ENCODE data around the gene FGD6.
A peak's percentile ranks its signal among the peaks of the same experiment; 100 is the strongest.
"Not testable (repeated sequence)": the region's sequence is repeated elsewhere in the genome, so short reads cannot be mapped to it uniquely, and the experiment has no call there.

FGD6 gene

DNA sequence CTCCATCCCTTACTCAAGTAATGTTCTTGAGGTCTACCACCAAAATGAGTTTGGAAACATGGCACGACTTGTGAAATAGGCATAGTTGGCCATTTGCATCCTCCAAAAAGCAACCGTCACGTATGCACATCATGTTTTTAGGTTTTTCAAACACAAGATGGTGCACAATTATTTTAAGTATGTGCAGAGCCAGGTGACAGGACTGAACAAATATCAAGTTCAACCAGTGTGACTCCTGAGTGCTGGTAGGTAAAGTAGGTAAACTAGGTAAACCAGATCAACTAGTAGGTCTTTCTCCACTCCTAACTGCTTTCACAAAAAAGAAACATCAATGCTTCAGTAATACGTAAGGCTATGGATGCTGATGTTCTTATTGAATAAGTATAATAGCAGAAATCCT, 39.1 kb downstream of the FGD6 start:
- no peak for DNase-seq (ENCODE audit: low spot score)

DNA sequence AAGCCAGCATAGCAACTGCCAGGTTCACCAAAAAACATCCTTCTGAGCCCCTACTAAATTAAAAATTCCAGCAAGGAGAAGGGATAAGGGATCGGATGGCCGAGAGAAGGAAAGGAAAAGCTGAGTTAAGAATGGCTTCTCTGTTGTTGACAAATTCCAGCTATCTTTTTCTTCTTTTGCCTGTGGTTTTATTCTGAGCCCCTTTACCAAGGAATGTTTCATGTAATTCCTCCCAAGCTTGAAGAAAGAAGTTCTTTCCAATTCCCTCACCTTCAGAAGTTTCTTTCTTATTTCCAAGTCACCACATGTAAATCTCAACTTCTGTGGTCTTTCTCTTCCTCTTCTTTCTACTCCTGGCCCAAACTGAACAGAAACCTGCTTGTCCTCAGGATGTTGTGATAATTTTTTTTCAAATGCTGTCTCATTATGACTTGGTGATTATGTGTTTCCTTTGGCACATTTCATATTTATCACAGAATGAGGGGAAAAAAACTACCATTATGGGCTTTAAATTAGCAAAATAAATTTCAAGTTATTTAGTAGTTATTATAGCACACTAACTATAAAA, 40.0 kb downstream of the FGD6 start:
- DNase-seq (ENCODE audit: low spot score), result no peak

DNA sequence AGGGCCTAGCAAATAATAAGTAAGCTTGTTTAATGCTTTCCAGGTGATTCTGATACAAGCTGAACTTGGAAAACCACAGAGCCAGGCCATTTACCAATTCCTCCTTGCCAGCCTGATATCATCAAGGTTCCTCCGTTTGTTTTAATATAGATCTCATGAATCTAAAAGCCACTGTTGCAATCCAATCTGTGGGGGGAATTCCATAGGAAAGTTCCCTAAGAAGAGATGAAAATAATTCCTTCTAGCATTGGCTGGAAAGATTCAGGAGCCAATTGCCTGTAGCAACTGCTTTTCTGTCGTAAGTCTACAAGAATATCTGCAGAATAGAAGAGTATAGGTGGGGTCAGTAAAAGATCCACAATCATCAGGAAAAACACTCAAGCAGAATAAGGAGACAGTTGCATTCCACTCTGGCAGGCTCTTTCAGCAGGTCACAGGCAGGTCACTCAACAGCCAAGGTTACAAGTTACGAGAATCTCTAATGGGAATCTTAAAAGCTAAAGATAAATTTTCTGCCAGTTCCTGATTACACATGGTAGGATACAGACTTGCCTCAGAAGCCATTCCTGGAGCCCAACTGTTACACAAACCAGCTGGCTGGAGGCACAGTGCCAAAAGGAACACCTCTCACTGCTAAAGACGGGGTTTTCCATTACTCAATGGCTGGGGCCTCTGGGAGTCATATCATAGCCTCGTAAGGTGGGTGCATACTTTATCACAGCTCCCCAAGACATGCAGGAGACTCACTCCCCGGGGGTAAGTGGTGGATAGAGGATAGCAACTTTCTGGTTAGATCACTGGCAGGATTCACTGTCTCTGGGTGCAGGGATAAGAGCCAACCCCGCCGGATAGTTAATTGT, 43.6 kb downstream of the FGD6 start:
- DNase-seq (ENCODE audit: low spot score), result no peak

DNA sequence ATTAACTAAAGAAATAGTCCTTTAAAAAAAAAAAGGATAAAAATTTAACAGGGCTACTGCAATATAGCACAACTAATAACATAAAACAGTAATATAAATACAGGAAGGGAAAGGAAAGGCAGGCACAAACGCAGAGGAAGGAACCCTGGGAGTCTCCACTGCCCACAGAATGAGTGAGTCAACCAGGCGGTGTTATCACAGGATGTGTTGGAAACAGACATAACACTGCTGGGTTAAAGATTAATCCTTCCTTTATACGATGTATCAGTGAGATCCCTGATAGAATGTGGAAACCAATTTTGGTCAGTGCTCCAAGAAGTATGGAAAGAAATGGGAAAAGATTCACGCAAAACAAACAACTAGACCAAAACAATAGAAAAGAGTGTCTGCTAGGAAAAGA, 47.9 kb downstream of the FGD6 start:
- DNase-seq (ENCODE audit: low spot score), result peak; percentile 22

DNA sequence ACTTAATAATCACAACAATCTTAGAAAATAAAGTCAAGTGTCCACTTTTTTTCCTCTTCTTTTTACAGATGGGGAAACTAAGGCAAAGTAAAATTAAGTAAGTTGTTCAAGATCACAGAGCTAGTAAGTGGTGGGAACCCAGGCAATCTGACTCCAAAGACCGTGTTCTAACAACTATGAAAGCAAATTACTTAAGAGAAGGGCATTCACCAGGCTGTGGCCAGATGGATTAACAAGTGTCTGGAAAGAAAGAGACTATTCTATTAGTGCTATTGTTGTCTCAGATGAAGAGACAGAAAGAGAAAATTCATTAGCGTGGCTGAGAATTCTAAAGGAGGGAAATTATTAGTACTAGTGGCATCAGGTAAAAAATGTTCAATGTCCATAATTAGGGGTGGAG, 48.5 kb downstream of the FGD6 start:
- DNase-seq (ENCODE audit: low spot score), result no peak

DNA sequence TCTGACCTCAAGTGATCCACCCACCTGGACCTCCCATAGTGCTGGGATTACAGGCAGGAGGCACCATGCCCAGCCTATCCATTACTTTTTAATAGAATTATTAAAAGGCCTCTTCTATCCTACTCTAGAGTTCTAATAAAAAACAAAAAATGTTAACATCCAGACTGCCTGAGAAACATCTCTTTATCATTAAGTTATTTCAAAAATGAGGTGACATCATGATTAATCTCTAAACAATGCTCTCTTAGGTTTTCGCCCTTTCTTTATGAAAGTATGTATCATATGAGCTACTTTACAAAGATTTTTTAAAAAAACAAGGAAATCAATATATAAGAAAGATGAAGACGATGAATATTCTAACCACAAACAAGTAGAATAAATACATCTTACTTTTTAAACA, 52.6 kb downstream of the FGD6 start:
- no peak for DNase-seq (ENCODE audit: low spot score)

DNA sequence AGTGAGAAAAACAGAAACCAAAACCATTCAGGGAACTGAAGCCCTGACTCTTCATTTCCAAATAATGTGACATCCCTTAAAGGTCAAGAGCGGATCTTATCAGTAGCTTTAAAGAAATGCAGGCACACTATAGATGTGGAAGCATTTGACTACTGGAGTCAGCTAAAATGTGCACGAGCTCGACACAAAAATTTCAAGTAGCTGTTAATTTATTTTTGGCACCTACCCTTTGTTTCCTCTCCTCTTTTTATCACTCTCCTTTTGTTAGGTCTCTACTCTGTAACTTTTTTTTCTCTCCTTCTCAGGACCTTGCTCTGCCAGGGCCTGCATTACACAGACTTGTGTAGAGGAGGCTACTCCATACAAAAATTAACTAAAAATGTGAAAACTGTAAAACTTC, 58.3 kb downstream of the FGD6 start:
- no peak for DNase-seq (ENCODE audit: low spot score)

DNA sequence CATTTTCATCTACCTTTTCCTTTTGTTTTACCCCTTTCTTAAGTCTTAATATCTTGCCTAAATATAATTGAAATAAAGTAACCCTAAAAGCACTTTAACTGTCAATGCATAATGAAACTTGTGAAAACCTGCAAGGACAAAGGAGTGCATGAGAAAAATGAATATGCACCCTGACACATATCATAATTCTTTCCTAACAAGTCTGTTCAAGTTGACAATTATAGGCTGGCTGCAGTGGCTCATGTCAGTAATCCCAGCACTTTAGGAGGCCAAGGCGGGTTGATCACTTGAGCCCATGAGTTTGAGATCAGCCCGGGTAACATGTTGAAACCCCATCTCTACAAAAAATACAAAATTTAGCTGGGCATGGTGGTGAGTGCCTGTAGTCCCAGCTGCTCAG, 65.4 kb downstream of the FGD6 start:
- no peak for DNase-seq (ENCODE audit: low spot score)

DNA sequence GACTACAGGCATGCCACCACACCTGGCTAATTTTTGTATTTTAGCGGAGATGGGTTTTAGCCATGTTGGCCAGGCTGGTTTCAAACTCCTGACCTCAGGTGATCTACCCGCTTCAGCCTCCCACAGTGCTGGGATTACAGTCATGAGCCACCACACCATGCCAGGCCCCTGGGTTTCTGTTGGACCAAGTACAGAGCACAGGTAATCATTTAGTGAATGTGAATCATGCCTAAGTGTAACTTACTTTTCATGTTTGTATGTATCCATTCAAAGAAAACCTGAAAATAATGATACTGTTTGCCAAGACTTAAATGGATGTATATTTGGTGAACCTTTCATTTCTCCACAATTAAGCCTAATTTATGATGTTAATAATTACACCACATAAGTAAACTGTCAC, 65.9 kb downstream of the FGD6 start:
- no peak for DNase-seq (ENCODE audit: low spot score)

DNA sequence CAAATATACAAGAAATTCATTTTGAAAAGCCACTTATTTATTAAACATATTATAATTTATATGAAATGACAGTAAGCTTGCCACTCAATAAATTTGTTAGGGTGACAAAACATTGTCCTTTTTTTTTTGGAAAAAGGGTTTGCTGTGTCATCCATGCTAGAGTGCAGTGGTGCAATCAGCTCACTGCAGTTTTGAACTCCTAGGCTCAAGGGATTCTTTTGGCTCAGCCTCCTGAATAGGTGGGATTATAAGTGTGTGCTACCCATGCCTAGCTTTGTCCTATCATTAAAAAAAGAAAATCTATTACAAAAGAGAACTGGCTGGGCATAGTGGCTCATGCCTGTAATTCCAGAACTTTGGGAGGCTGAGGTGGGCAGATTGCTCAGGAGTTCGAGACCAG, 66.8 kb downstream of the FGD6 start:
- no peak for DNase-seq (ENCODE audit: low spot score)

DNA sequence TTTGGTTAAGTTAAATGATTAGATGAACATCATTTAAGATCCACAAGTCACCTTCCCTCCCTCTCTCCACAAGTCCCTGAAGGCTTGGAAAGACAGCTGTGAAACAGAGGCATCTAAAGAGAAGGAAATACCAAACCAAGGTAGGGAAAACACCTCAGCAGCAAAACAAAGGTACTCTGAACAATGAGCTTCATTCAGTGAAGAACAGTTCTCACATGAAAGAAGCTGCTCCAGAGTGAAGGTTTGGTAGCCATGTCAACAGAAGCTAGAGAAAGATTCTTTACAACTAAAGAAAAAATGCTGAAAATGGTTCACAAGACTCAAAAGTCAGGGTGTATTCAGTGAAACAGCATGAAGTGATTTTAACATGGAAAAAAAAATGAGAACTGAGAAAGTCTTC, 69.4 kb downstream of the FGD6 start:
- no peak for DNase-seq (ENCODE audit: low spot score)

DNA sequence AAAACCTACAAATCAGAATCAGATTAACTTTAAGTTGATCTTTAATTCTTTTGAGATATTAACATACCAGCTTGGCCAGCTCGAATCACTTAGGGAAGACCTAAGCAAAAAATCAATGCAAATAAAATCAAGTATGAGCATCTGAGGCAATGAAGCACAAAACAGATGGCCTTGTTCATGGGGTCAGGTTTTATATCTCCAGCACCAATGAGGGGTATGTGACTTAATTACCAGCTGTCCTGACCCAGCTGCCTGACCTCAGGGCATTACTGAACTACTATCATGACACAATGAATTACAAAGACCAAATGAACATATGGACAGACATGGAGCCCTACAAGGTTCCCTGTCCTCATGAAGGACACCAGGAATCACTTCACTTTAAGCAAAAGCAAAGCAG, 70.5 kb downstream of the FGD6 start:
- DNase-seq (ENCODE audit: low spot score), result no peak

DNA sequence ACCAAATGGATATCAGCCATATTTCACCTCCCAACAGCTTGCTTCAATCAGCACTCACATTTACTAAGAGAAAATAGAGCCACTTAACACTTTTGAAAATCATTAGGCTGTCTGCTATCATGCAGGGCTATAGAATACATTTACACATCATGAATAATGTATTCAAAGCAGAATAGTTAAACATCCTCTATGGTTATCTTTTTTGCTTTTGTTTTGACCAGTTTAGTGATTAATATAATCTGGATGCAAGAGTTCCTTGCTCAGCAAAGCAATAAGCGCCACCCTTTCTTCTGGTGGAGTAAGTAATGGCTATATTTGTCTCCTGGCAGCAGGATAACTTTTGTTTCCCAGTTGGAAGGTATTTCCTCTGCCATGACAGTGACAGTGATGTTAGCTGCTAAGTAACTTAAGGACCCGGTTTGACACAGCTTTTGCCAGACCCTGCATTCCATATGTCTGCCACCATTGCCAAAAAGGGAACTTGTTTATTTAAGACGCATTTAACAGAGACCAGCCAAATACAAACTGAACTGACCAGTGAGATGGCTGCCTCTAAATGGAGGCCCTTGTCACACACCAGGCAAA, 73.6 kb downstream of the FGD6 start:
- DNase-seq (ENCODE audit: low spot score), result no peak

DNA sequence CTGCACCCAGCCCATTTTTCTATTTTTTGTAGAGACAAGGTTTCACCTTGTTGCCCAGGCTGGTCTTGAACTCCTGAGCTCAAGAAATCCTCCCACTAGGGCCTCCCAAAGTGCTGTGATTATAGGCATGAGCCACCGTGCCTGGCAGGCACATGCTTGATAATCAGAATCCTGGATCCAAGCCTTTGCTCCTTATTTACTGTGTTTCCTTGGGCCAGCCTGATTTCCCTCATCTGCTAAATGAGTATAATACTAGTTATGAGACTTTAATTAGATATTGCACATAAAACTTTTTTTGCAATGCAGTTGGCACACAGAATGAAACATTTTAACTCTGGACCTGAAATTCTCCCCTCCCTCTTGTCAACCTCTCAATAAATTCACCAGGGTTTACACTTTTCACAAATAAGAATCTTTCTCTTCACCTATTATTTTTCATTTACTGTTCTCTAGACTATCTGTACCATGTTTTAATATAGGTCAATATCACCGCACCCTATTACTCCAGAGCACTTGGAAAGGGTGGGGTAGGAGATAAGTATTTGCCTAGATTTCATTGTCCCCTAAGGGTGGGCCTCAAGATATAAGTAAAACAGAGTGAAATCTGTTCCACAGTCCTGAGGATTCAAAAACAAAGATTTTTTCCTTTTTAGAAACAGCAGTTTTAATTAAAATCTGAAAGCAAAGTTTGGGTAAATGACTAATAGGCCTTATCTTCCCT, 74.7 kb downstream of the FGD6 start:
- no peak for DNase-seq (ENCODE audit: low spot score)

DNA sequence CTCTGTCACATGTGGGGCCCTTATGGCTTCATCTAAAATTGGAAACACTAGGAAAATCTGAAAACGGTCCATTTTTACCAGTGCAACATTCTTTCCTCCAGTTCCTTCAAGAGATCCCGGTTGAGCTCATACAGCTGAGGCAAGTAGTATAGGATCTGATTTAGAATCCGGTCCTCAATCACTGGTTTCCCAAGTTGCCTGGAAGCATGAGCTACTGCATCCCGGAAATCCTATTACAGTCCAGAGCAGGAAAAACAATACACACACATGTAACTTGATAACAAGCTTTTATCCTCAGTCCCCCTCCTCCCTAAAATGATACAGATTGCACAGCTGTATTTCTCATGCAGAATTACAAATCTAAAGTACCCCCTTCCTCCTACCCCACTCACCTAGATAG, 76.0 kb downstream of the FGD6 start:
- no peak for DNase-seq (ENCODE audit: low spot score)

DNA sequence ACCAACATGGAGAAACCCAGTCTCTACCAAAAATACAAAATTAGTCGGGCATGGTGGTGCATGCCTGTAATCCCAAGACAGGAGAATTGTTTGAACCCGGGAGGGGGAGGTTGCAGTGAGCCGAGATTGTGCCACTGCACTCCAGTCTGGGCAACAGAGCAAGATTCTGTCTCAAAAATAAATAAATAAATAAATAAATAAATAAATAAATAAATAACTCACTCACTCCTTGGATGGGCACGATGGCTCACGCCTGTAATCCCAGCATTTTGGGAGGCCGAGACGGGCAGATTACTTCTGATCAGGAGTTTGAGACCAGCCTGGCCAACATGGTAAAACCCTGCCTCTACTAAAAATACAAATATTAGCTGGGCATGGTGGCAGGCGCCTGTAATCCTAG, 79.2 kb downstream of the FGD6 start:
- DNase-seq (ENCODE audit: low spot score), result not testable (repeated sequence)

DNA sequence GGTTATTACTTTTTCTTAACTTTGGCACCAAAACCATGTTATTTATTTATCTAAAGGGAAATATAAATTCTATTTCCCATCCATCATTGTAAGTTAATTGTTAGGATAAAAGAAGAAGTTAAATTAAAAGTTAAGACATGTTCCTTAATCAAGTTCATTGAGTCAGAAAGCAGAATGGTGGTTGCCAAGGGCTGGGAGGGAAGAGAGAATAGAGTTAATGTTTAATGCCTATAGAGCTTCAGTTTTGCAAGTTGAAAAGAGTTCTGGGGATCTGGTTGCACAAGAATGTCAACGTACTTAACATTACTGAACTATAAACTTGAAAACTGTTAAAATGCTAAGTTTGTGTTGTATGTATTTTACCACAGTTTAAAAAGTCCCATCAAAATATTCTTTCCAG, 80.7 kb downstream of the FGD6 start:
- no peak for DNase-seq (ENCODE audit: low spot score)

DNA sequence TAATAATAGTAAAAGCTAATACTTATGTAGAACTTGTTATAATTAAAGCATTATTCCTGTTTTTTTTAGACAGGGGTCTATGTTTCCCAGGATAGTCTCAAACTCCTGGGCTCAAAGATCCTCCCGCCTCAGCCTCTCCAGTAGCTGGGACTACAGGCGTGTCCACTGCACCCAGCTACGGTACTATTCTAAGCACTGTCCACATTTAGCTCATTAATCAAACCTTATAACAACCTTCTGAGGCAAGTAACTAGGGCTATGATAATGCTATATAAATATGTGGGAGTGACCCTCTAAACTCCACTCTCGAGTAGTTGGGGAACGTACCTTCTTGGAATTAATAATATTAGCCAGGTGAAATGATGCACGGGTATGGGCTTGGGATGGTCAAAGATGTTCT, 83.2 kb downstream of the FGD6 start:
- DNase-seq (ENCODE audit: low spot score), result no peak

DNA sequence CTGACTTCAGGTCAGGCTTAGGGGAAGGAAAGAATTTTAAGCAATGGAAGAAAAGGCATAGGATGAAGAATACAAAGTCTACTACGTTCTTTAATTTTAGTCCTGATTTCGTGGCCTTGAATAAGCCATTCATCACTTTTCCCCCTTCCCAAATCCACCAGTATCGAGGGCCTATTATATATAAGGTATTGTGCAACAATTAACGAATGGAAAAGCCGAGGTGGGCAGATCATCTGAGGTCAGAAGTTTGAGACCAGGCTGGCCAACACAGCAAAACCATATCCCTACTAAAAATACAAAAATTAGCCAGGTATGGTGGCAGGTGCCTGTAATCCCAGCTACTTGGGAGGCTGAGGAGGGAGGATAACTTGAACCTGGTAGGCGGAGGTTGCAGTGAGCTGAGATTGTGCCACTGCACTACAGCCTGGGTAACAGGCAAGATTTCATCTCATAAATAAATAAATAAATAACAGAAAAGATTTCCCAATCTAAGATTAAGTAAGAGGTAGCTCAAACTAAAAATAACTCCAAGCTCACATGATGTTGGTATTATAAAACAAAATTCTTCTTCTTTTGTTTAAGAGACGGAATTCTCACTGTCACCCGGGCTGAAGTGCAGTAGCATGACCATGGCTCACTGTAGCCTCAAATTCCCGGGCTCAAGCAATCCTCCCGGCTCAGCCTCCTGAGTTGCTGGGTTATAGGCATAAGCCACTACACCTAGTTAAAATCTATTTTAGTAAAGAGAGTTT, 85.5 kb downstream of the FGD6 start:
- DNase-seq (ENCODE audit: low spot score), result no peak

DNA sequence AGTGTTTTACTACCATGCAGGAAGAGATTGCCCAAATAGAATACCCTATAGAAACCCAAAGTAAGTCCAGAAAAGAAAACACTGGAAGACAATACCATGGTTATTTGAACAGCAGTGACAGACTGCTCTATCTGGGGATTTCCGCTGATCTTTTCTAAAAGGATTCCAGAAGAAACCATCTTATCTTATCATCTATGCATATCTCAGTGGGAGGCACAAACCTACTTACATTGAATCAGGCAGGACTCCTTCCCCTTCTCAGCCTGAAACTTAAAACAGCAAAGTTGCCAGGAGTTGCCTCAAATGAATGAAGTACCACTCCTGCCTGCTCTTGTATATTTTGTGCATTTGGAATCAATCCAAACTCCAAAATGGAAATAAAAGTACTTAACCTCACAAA, 87.2 kb downstream of the FGD6 start:
- no peak for DNase-seq (ENCODE audit: low spot score)

DNA sequence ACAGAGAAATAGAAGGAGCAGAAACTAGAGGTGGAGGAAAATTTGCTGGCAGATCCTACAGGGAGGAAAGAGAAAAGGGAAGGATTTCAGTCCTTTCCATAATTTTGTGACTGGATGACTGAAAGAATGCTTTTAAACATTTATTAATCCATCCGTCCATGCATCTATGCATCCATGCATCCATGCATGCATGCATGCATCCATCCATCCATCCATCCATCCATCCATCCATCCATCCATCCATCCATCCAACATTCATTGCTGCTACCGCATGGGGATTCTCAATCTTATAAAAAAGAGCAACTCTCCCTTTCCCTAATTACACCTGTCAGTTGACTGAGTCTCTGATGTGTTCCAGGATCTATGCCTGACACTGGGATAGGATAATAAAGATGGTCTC, 88.2 kb downstream of the FGD6 start:
- no peak for DNase-seq (ENCODE audit: low spot score)

DNA sequence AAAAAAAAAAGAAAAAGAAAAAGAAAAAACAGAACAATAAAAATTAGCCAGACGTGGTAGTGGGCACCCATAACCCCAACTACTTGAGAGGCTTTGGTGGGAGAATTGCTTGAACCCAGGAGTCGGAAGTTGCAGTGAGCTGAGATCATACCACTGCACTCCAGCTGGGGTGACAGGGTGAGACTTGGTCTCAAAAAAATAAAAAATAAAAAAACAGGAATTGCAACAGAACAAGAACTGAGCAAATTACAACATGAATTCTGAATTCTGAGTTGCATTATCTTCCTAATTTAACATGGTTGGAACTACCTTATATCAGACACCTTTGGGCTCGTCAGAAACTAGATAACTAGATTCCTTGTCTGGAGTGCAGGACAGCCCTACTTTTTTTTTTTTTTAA, 90.5 kb downstream of the FGD6 start:
- DNase-seq (ENCODE audit: low spot score), result no peak
